HG03108 (cell line): ENCODE measurements around the gene SAMD14.
"Not testable (repeated sequence)": the region's sequence is repeated elsewhere in the genome, so short reads cannot be mapped to it uniquely, and the experiment has no call there.

Experiments used
- ATAC-seq: cut with Tn5 transposase; IDR thresholded peaks from one replicate; pipeline ENCODE4 v1.9.1; 2021; ENCODE audit warnings: moderate library complexity; ENCODE audit not compliant: unreplicated experiment

The SAMD14 gene

DNA sequence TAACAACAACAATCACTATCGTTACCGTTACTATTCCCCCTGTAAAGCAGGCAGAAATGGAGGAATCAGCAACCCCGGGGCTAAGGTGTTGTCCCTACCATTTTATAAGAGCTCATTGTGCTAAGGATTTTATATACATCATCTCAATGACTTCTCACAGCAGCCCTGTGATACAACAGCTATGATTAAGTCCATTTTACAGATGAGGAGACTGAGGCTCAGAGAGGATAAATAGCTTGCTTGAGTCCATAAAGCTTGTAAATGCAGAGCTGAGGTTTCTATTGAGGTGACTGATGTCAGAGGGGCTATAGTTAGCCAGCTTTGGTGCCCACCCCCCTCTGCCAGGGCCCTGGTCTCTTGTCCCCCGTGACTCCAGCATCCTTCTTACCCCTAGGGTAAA lies 51.5 kb downstream of the SAMD14 start:
- ATAC-seq: no peak

- ATAC-seq: no peak
Observed at GRCh38 chr17:50076591-50077235, 53.2 kb downstream of the SAMD14 start.

GRCh38 chr17:50076221-50076590 lies 53.8 kb downstream of the SAMD14 start:
- no peak for ATAC-seq

- no peak for ATAC-seq
Observed at GRCh38 chr17:50075446-50076032, 54.4 kb downstream of the SAMD14 start.

DNA sequence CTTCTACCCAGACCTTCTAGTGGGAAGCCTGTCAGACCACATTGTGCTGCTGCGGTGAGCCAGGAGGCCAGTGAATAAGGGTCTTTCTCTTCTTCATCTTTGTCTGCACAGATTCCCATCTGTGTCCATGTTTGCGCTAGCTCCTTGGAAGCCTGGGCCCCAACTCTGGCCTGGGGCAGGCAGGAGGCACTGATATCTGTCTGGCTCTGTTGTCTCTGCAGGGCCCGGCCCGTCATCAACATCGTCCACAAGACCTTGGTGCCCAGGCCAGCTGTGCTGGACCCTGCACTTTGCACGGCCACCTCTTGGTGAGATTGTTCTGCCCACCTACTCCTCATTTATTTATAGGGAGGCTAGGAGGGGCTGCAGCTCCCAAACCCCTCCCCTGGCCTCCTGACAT lies 55.7 kb downstream of the SAMD14 start:
- ATAC-seq: no peak

DNA sequence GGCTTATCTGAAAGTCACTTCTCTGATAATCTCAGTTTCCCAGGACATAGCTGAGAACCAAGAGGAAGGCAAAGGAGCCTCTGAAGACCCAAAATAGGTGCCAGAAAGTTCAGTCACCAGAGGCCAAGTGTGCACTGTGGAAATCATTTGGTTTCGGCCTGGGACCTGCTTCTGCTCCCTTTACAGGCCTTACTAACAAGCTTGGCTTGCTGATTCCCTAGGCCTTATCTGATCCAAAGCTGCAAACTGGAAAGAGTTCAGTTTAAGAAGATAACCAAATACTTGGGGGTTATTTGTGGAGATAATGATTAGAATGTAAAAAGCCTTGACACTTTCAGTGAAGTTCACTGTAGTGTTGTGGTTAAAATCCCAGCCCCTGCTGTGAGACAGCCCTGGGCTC lies 57.0 kb downstream of the SAMD14 start:
- no peak for ATAC-seq

DNA sequence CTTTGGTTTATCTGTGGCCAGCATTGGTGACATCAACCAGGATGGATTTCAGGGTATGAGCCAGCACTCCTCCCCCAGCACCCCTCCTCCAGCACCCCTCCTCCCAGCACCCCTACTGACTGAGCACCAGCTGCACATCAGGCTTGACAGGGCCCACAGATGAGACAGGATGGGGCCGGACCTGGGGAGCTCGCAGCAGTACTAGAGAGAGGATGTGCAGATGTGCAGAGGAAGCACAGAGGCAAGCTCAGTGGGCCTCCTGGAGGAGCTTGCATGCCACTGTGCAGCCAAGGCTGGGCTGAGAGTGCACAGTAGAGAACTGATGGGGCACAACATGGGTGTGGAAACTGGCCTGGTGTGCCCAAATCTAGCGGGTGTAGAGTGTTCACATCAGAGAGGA lies 57.8 kb downstream of the SAMD14 start:
- ATAC-seq: no peak

DNA sequence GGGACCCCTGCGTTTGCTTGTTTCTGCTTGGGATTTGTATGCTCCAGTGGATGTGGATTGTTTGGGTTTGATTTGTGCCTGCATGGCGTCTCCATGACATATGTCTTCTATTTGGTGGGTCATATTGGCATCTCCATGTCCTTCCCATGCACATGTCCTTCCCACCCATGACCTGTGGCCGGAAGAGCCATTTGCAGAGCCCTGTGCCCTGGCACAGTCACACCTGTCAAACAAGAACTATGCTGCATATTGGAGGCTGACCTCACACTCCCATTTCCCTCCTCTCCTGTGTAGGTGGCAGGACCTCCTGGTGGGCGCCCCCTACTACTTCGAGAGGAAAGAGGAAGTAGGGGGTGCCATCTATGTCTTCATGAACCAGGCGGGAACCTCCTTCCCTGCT lies 58.3 kb downstream of the SAMD14 start:
- ATAC-seq: no peak

DNA sequence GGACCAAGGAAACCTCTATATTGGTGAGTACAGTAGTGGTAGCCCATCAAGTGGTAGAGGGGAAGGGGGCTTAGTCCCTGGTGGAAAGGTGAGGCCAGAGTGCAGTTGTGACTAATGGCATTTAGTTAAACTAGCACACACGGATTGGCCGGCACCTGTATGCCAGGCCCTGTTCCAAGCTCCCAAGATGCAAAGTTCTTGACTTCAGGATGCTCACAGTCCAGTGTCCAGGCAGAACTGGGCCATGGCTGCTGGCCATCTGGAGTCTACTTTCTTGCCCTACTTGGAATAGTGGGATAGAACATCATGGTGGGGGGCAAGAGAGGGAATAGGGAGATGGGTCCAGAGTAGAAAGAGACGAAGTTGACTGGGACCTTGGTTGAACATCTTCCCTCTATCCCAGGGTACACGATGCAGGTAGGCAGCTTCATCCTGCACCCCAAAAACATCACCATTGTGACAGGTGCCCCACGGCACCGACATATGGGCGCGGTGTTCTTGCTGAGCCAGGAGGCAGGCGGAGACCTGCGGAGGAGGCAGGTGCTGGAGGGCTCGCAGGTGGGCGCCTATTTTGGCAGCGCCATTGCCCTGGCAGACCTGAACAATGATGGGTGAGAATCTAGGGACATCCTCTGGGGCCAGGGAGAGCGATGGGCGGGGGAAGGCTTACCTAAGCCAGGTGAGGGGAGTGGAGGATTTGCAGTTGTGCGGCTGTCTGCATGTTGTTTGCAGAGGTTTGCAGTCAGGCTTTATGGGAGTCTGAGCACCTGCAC lies 58.9 kb downstream of the SAMD14 start:
- ATAC-seq: no peak

DNA sequence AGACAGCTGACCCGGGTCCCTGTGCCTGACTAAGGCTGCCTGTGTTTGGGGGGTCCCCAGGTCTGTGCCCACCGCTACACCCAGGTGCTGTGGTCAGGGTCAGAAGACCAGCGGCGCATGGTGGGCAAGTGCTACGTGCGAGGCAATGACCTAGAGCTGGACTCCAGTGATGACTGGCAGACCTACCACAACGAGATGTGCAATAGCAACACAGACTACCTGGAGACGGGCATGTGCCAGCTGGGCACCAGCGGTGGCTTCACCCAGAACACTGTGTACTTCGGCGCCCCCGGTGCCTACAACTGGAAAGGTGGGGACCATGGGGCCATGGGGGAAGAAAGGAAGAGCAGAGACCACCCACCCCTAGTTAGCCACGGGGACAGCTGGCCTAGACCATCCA lies 62.0 kb downstream of the SAMD14 start:
- ATAC-seq: no peak

- no peak for ATAC-seq
Observed at GRCh38 chr17:50066995-50067394, 63.0 kb downstream of the SAMD14 start.

DNA sequence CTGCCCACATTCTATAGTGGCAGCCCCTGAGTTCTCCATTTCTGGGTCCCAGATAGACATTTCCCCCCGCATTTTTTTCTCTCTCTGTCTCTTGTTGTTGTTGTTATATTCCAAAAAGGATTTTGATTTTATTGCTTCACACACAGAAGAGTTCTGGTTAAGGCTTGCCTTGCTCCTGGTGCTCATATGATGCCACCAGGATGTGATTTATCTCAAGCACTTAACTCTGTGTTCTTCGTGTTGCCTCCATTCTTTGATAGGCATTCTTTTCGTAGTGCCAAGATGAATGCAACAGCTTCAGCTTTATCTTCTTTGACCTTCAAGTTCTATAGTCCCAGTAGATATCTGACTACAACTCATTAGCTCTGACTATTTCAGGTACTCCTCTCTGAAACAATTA lies 64.9 kb downstream of the SAMD14 start:
- ATAC-seq: no peak

DNA sequence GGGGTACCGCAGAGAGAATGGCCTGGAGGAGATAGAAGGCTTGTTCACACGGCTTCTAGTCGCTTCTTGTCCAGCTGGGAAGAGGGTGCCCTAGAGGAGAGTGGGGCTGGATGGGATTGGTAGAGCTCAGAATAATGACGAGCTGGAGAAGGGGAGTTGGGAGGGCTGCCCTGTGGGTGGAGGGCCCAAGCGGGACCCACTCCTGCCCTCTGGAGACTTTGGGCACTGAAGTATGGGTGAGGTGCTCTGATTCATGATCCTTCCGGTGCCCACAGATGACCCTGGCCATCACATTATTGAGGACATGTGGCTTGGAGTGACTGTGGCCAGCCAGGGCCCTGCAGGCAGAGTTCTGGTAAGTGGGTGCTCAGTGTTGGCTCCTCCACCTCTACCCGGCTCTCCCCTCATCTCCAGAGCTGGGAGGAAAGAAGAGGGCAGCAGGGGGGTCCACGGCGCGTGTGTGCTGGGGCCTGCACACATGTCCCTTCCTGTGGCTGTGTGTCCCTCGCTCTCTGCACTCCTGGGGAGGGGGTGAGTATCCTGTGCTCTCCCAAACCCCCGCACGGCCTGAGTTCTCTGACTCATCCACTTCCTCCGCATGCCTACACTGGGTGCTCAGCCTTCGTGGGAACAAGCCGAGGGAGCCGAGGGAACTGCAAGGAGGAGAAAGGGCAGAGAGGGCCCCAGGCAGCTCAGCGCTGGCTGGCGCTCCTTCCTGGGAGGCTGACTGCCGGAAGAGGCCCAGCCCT lies 65.5 kb downstream of the SAMD14 start:
- no peak for ATAC-seq

DNA sequence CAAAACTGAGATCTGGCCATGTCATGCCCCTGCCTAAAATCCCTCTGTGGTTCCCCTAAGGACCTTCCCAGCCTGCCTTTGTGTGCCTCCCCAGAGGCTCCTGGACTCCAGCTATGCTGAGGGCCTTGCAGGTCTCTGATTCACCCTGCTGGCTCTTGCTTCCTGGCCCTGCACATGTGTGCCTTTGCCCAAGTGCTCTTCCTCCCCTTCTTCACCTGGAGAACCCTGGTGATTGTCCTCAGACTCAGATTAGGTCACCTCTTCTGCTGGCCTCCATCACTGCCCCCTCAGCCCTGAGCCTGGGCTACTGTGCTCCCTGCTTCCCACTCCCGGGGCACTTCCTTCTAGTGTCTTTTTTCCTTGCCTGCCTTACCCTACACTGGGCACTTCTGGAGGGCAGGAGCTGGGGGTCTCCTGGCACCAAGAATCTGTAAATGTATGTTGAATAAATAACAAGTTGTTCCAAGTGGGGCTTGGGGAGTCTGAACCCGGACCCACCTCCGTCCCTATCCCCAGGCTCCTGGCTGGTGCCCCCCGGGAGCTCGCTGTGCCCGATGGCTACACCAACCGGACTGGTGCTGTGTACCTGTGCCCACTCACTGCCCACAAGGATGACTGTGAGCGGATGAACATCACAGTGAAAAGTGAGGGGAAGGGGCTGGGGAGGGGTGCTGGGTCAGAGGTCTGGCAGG lies 66.3 kb downstream of the SAMD14 start:
- no peak for ATAC-seq

GRCh38 chr17:50062293-50063243 lies 67.4 kb downstream of the SAMD14 start:
- ATAC-seq: no peak

- not testable (repeated sequence) for ATAC-seq
Observed at GRCh38 chr17:50061713-50062045, 68.3 kb downstream of the SAMD14 start.

DNA sequence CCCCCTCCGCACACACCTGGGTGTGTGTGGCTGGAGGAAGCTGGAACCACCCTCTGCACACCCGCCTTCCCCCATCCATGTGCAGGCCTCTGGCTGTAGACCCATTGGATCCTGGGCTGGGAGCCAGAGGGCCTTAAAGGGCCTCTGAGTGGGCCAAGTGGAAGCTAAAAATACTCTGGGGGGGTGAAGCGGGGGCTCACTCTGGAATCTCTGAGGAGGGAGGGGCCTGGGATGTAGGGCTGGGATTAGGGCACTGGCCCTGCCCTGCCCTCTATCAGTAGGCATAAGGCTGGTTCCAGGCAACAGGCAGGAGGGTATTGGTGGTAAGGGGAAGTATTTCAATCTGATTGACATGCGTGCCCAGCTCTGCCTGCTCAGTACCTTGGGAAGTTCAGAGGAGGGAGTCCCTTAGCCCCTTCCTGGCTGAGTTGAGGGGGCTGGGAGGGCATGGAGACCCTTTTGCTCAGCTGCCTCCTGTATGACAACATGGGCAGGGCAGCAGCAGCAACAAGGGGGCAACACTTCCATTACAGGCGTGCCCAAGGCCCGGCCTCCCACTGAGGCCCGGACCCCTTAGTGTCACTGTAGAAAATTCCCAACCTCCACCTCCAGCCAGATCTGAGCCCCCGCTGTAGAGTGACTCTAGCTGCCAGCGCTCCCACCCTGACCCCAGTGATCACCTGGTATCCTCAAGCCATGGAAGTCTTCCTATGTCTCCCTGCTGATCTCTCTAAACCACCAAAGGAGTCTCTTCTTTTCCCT lies 68.8 kb downstream of the SAMD14 start:
- no peak for ATAC-seq
